H1 (cell line): ENCODE data around the gene ANKRD29. TPM values are rescaled to one million over a fixed set of nuclear protein-coding genes. Genes with fewer than 3 reads are reported as not detected.

Source experiments
- CTCF ChIA-PET: fragments of 300-600 bp; sonication (Branson Sonifier 250); formaldehyde crosslinking; loops from one replicate; lab custom pipeline; 2021; ENCODE audit not compliant: partially characterized antibody; lab: Charles Lee
- POLR2A ChIA-PET: fragments of 300-600 bp; sonication (Branson Sonifier 250); formaldehyde crosslinking; loops from one replicate; lab custom pipeline; 2021; ENCODE audit warnings: inconsistent platforms; ENCODE audit not compliant: partially characterized antibody; lab: Charles Lee
- DNase-seq, 2 experiments: peaks; one replicate each; pipeline versions ENCODE4 v3.0.0 to v3.0.0-alpha.2; 2010 to 2022; ENCODE audit warnings: low spot score in 2 of 2, low read depth in 1 of 2, mixed read lengths in 1 of 2
- FAIRE-seq: peaks from 2 replicates; lab custom pipeline; 2011; peaks lifted over from hg19 to GRCh38; lab: Jason Lieb, UNC
- H2AFZ ChIP-seq: 2 replicates; pipeline ENCODE4 v1.8.1; 2012; ENCODE audit warnings: low read length, inconsistent platforms
- H2AK5ac ChIP-seq: 2 replicates; pipeline ENCODE4 v1.6.1; 2013; ENCODE audit warnings: low read depth, low read length
- H2BK120ac ChIP-seq: replicated peaks from 2 replicates; pipeline ENCODE3; 2013; ENCODE audit warnings: low read depth, low read length, inconsistent platforms
- H2BK12ac ChIP-seq: 2 replicates; pipeline ENCODE4 v1.6.1; 2013; ENCODE audit warnings: low read depth, low read length
- H2BK15ac ChIP-seq: 2 replicates; pipeline ENCODE4 v1.6.1; 2013; ENCODE audit warnings: low read length
- H2BK20ac ChIP-seq: 2 replicates; pipeline ENCODE4 v1.6.1; 2013; ENCODE audit warnings: low read length
- H2BK5ac ChIP-seq: 2 replicates; pipeline ENCODE4 v1.6.1; 2013; ENCODE audit warnings: low read depth, low read length
- H3K14ac ChIP-seq: 2 replicates; pipeline ENCODE4 v1.6.1; 2013; ENCODE audit warnings: inconsistent platforms; ENCODE audit not compliant: insufficient read length
- H3K18ac ChIP-seq: 2 replicates; pipeline ENCODE4 v1.6.1; 2013; ENCODE audit warnings: low read length; ENCODE audit errors: extremely low read depth
- H3K23ac ChIP-seq: 2 replicates; pipeline ENCODE4 v1.6.1; 2013; ENCODE audit warnings: inconsistent platforms; ENCODE audit not compliant: insufficient read length
- H3K23me2 ChIP-seq: 2 replicates; pipeline ENCODE4 v1.6.1; 2013; ENCODE audit warnings: low read depth, low read length
- H3K27ac ChIP-seq: 2 replicates; pipeline ENCODE4 v1.6.1; 2011; ENCODE audit warnings: low read depth, low read length, inconsistent platforms
- H3K27me3 ChIP-seq, 4 experiments: replicated peaks in 1 of 4; 1 replicate in 1 of 4; 2 replicates in 3 of 4; pipeline versions ENCODE4 v1.6.1 to v1.8.1; 2011 to 2013; ENCODE audit warnings: low read length in 3 of 4, mild to moderate bottlenecking in 3 of 4, inconsistent platforms in 2 of 4, mixed read lengths in 2 of 4, moderate library complexity in 1 of 4; ENCODE audit not compliant: control insufficient read depth in 3 of 4, insufficient read depth in 3 of 4; ENCODE audit errors: extremely low read depth in 1 of 4
- H3K36me3 ChIP-seq, 4 experiments: 2 replicates each; pipeline versions ENCODE4 v1.6.1 to v1.8.1; 2011 to 2013; ENCODE audit warnings: mild to moderate bottlenecking in 4 of 4, low read length in 3 of 4, moderate library complexity in 2 of 4, control low read depth in 1 of 4, inconsistent platforms in 1 of 4; ENCODE audit not compliant: insufficient read depth in 4 of 4, control insufficient read depth in 2 of 4
- H3K4ac ChIP-seq: replicated peaks from 2 replicates; pipeline ENCODE3; 2013; ENCODE audit warnings: low read length, low read depth, mixed read lengths, inconsistent platforms; ENCODE audit not compliant: insufficient read length
- H3K4me1 ChIP-seq, 4 experiments: replicated peaks in 1 of 4; 1 replicate in 1 of 4; 2 replicates in 3 of 4; pipeline versions ENCODE4 v1.6.1 to v1.8.1; 2011 to 2013; ENCODE audit warnings: low read length in 3 of 4, inconsistent platforms in 2 of 4, mixed read lengths in 1 of 4; ENCODE audit not compliant: insufficient read depth in 4 of 4, control insufficient read depth in 3 of 4
- H3K4me2 ChIP-seq, 2 experiments: 2 replicates each; pipeline versions ENCODE4 v1.6.1 to v1.8.1; 2011 to 2013; ENCODE audit warnings: low read depth in 2 of 2, low read length in 2 of 2, control low read depth in 1 of 2, inconsistent platforms in 1 of 2, mild to moderate bottlenecking in 1 of 2; ENCODE audit not compliant: insufficient read depth in 1 of 2
- H3K4me3 ChIP-seq, 4 experiments: fragments of 200-600, 300-600 bp in 1 of 4; sonication (generic), shearing (Covaris generic), sonication (Bioruptor Twin) in 1 of 4; 2 replicates each; pipeline versions ENCODE4 v1.5.1 to v1.8.1; 2011 to 2016; ENCODE audit warnings: low read length in 4 of 4, low read depth in 3 of 4, control low read depth in 2 of 4, inconsistent platforms in 2 of 4, mild to moderate bottlenecking in 2 of 4, mixed read lengths in 1 of 4, moderate library complexity in 1 of 4; ENCODE audit not compliant: insufficient read depth in 2 of 4; ENCODE audit errors: extremely low read depth in 1 of 4
- H3K56ac ChIP-seq: replicated peaks from 2 replicates; pipeline ENCODE3; 2013; ENCODE audit warnings: low read depth, mild to moderate bottlenecking, mixed read lengths, low read length, inconsistent platforms; ENCODE audit not compliant: insufficient read length
- H3K79me1 ChIP-seq: 2 replicates; pipeline ENCODE4 v1.6.1; 2013; ENCODE audit warnings: low read depth, low read length, control low read depth
- H3K79me2 ChIP-seq, 2 experiments: 2 replicates each; pipeline versions ENCODE4 v1.6.1 to v1.8.1; 2012 to 2013; ENCODE audit warnings: low read length in 2 of 2, mild to moderate bottlenecking in 2 of 2, inconsistent platforms in 1 of 2; ENCODE audit not compliant: insufficient read depth in 2 of 2, control insufficient read depth in 1 of 2
- H3K9ac ChIP-seq, 4 experiments: replicated peaks in 1 of 4; 1 replicate in 1 of 4; 2 replicates in 3 of 4; pipeline versions ENCODE4 v1.6.1 to v1.8.1; 2011 to 2013; ENCODE audit warnings: low read depth in 3 of 4, low read length in 3 of 4, control low read depth in 2 of 4, mild to moderate bottlenecking in 2 of 4, moderate library complexity in 2 of 4, inconsistent platforms in 1 of 4; ENCODE audit errors: extremely low read depth in 1 of 4
- H3K9me3 ChIP-seq, 2 experiments: 2 replicates each; pipeline versions ENCODE4 v1.6.1 to v1.8.1; 2012 to 2013; ENCODE audit warnings: mild to moderate bottlenecking in 2 of 2, moderate library complexity in 2 of 2, control low read depth in 1 of 2, inconsistent platforms in 1 of 2, low read depth in 1 of 2, low read length in 1 of 2, mixed read lengths in 1 of 2; ENCODE audit not compliant: insufficient read depth in 2 of 2
- H4K20me1 ChIP-seq, 2 experiments: replicated peaks in 1 of 2; 2 replicates each; pipeline versions ENCODE3 to v1.8.1; 2011 to 2013; ENCODE audit warnings: inconsistent platforms in 2 of 2, low read length in 2 of 2, mild to moderate bottlenecking in 1 of 2; ENCODE audit not compliant: insufficient read depth in 2 of 2, control insufficient read depth in 1 of 2
- H4K5ac ChIP-seq: 2 replicates; pipeline ENCODE4 v1.6.1; 2013; ENCODE audit warnings: low read length, low read depth, mixed read lengths, inconsistent platforms; ENCODE audit not compliant: insufficient read length
- H4K8ac ChIP-seq: 2 replicates; pipeline ENCODE4 v1.8.0; 2013; ENCODE audit warnings: mild to moderate bottlenecking, moderate library complexity, low read length, inconsistent platforms; ENCODE audit not compliant: insufficient read depth; ENCODE audit errors: extremely low read depth
- H4K91ac ChIP-seq: replicated peaks from 2 replicates; pipeline ENCODE3; 2013; ENCODE audit warnings: low read length, mixed read lengths, inconsistent platforms; ENCODE audit not compliant: insufficient read length
- EZH2 ChIP-seq: fragments of 200-600 bp; sonication (generic); IDR thresholded peaks from 2 replicates; pipeline ENCODE4 v1.7.1; 2012; ENCODE audit warnings: low read depth, mild to moderate bottlenecking, moderate library complexity, low read length, inconsistent platforms; ENCODE audit not compliant: severe bottlenecking
- HDAC6 ChIP-seq: IDR thresholded peaks from one replicate; pipeline ENCODE4 v1.7.1; 2012; ENCODE audit warnings: low read depth, mild to moderate bottlenecking, inconsistent platforms, low read length, moderate library complexity
- JUN ChIP-seq: IDR thresholded peaks from 2 replicates; pipeline ENCODE4 v1.6.1; 2011; ENCODE audit warnings: low read depth, mild to moderate bottlenecking, improper control_type of control experiment, low read length
- KDM5A ChIP-seq: fragments of 200-600 bp; IDR thresholded peaks from 2 replicates; pipeline ENCODE4 v1.7.1; 2012; ENCODE audit warnings: mild to moderate bottlenecking, low read length, inconsistent platforms, mixed read lengths
- RXRA ChIP-seq: IDR thresholded peaks from 2 replicates; pipeline ENCODE4 v1.6.1; 2011; ENCODE audit warnings: low read depth, mild to moderate bottlenecking, low read length, moderate library complexity; ENCODE audit not compliant: insufficient read depth
- SIRT6 ChIP-seq: IDR thresholded peaks from one replicate; pipeline ENCODE4 v1.7.1; 2012; ENCODE audit warnings: low read length, inconsistent platforms
- SRF ChIP-seq: IDR thresholded peaks from 2 replicates; pipeline ENCODE4 v1.6.1; 2011; ENCODE audit warnings: mild to moderate bottlenecking, low read depth, low read length, moderate library complexity
- WGBS, 2 experiments: shearing (Covaris generic) in 1 of 2; methylation state at CpG; one replicate each; pipeline versions ENCODE4 v1.1.6 to v1.1.7; 2013 to 2015; ENCODE audit warnings: low lambda C conversion rate in 2 of 2, mixed read lengths in 2 of 2, inconsistent platforms in 1 of 2, low coverage in 1 of 2, missing lambda C conversion rate in 1 of 2; ENCODE audit not compliant: insufficient replicate concordance in 2 of 2, insufficient coverage in 1 of 2, insufficient read length in 1 of 2; ENCODE audit errors: extremely low coverage in 1 of 2, missing lambda C conversion rate in 1 of 2; 5-methylcytosine and 5-hydroxymethylcytosine counted together
- polyA plus RNA-seq, 7 experiments: library from polyadenylated mRNA; depleted of rRNA in 3 of 7; stranded (reverse) in 5 of 7; unstranded in 2 of 7; fragments of >200 nt in 5 of 7; fragments of 200-250 nt in 2 of 7; gene quantifications; 1 replicate in 5 of 7; 2 replicates in 1 of 7; 4 replicates in 1 of 7; pipeline versions ENCODE4 v1.2.1 to v1.2.3, GENCODE V29; 2011 to 2013; ENCODE audit warnings: missing spikeins in 2 of 7, mixed read lengths in 2 of 7
- total RNA-seq: library from RNA; stranded (reverse); fragmentation: NEBNext Ultra II Directional; extraction: Animal tissue kit (Norgen Biotek cat#: 25700); gene quantifications from 2 replicates; pipeline ENCODE4 v1.2.1, GENCODE V29; 2021

Gene ANKRD29
- total and polyA plus RNA-seq, 2 of the 8 experiments (the other 6 are each of a cell fraction or from before 2014, with no cell fraction given): 3.0 to 7.3 TPM

- TF ChIP-seq SRF: no peak
- TF ChIP-seq SIRT6: no peak
- no peak for TF ChIP-seq EZH2
- TF ChIP-seq HDAC6: no peak
- no peak for TF ChIP-seq RXRA
- TF ChIP-seq KDM5A: no peak
- TF ChIP-seq JUN: no peak
- Histone ChIP-seq H4K91ac (no peak overlapping the region), H3K18ac (no peak overlapping the region), H3K4me3 (no peak overlapping the region), H3K4ac (no peak overlapping the region), H3K56ac (no peak overlapping the region), H2AFZ (no peak overlapping the region), H3K79me1 (no peaks in the 10 kb centered on the region), H3K23ac (no peak overlapping the region), H3K23me2 (peaks cover 11% of the 10 kb centered on the region; the same call in 1 of the 2 replicates), H2BK12ac (no peak overlapping the region), H4K20me1 (no peaks in the 10 kb centered on the region), H3K36me3 (no peaks in the 10 kb centered on the region), H3K27ac (no peak overlapping the region), H2AK5ac (no peak overlapping the region), H3K4me2 (no peak overlapping the region), H2BK15ac (no peak overlapping the region), H2BK5ac (no peak overlapping the region), H3K9ac (no peak overlapping the region), H4K5ac (no peak overlapping the region), H3K4me1 (peaks cover 0 to 6% (median 2%) of the 10 kb centered on the region in 4 experiments; a peak in 4 of 7 replicates), H3K14ac (no peak overlapping the region), H3K79me2 (no peaks in the 10 kb centered on the region), H2BK20ac (no peak overlapping the region), H4K8ac (no peak overlapping the region), H3K27me3 (peaks cover 5 to 23% (median 17%) of the 10 kb centered on the region in 4 experiments), H2BK120ac (no peak overlapping the region), H3K9me3 (no peaks in the 10 kb centered on the region)
- no peak for DNase-seq
- no peak for FAIRE-seq
- ChIA-PET CTCF (interaction anchor here (1.0 kb wide), 1 partner anchor 302 kb away, joined by 3 read pairs; no protein-coding TSS in a partner anchor), POLR2A (no interaction called here)
- WGBS, 2 experiments: 90% methylated on average over 2 of the region's 2 CpGs; no CpG with 5 or more reads in 1 of the 2 experiments
Observed at GRCh38 chr18:23616258-23616657, 46.5 kb downstream of the ANKRD29 start.
